Measurements from ENCODE around the gene HS2ST1. TPM values are rescaled to one million over a fixed set of nuclear protein-coding genes. Genes with fewer than 3 reads are reported as not detected.
"Not testable (repeated sequence)": the region's sequence is repeated elsewhere in the genome, so short reads cannot be mapped to it uniquely, and the experiment has no call there.

Gene HS2ST1
- total and polyA plus RNA-seq, 2 donors (not counting 1 experiment from before 2014, with no cell fraction given): 19.2 to 22.5 TPM

GRCh38 chr1:86987446-86987845, 73.0 kb downstream of the HS2ST1 start:
- Histone ChIP-seq H3K9me3 (ENCODE audit: control insufficient read depth, insufficient read depth, low read depth, low read length) (no peaks in the 10 kb centered on the region), H2AFZ (ENCODE audit: low read length) (no peak overlapping the region), H4K20me1 (ENCODE audit: control insufficient read depth, extremely low read depth, insufficient read depth, low read length) (no peaks in the 10 kb centered on the region), H3K79me2 (ENCODE audit: control insufficient read depth, insufficient read depth, low read length) (no peaks in the 10 kb centered on the region), H3K4me3 (replicated peaks in 1 of 4; ENCODE audit: control extremely low read depth in 1 of 4, insufficient read depth in 1 of 4, low read depth in 3 of 4, low read length in 4 of 4) (no peak overlapping the region), H3K4me2 (ENCODE audit: extremely low read depth, insufficient read depth, low read length) (no peak overlapping the region), H3K36me3 (ENCODE audit: control insufficient read depth, insufficient read depth, low read length) (no peaks in the 10 kb centered on the region), H3K27me3 (ENCODE audit: control insufficient read depth, insufficient read depth, low read length) (no peaks in the 10 kb centered on the region), H3K9ac (ENCODE audit: insufficient read depth, low read length) (no peak overlapping the region), H3K27ac (ENCODE audit: insufficient read depth, low read length) (no peak overlapping the region), H3K4me1 (ENCODE audit: control insufficient read depth, extremely low read depth, insufficient read depth, low read length) (no peaks in the 10 kb centered on the region)
- DNase-seq (ENCODE audit: low read depth in 2 of 2): no peak
- no peak for TF ChIP-seq EZH2 (IDR thresholded peaks at IDR 0.05; ENCODE audit: low read length, missing control alignments)
- no peak for TF ChIP-seq CTCF (conservative IDR thresholded peaks at IDR 0.05 in 1 of 2, IDR thresholded peaks at IDR 0.05 in 1 of 2; ENCODE audit: low read depth in 1 of 2, low read length in 2 of 2)

- no peaks in the 10 kb centered on the region for H3K27me3 ChIP-seq (ENCODE audit: control insufficient read depth, insufficient read depth, low read length)
- no peak for DNase-seq (ENCODE audit: low read depth in 2 of 2)
- TF ChIP-seq CTCF (conservative IDR thresholded peaks at IDR 0.05 in 1 of 2, IDR thresholded peaks at IDR 0.05 in 1 of 2; ENCODE audit: low read depth in 1 of 2, low read length in 2 of 2) (no peak), EZH2 (IDR thresholded peaks at IDR 0.05; ENCODE audit: low read length, missing control alignments) (no peak)
These were observed 74.4 kb downstream of the HS2ST1 start for GRCh38 chr1:86988835-86989234.

GRCh38 chr1:86989690-86990089, 75.3 kb downstream of the HS2ST1 start:
- not testable (repeated sequence) for H3K27me3 ChIP-seq (ENCODE audit: control insufficient read depth, insufficient read depth, low read length); H3K9ac ChIP-seq (ENCODE audit: insufficient read depth, low read length); H3K79me2 ChIP-seq (ENCODE audit: control insufficient read depth, insufficient read depth, low read length); H4K20me1 ChIP-seq (ENCODE audit: control insufficient read depth, extremely low read depth, insufficient read depth, low read length); H2AFZ ChIP-seq (ENCODE audit: low read length); H3K27ac ChIP-seq (ENCODE audit: insufficient read depth, low read length); H3K36me3 ChIP-seq (ENCODE audit: control insufficient read depth, insufficient read depth, low read length); H3K9me3 ChIP-seq (ENCODE audit: control insufficient read depth, insufficient read depth, low read depth, low read length); DNase-seq (ENCODE audit: low read depth in 2 of 2); H3K4me1 ChIP-seq (ENCODE audit: control insufficient read depth, extremely low read depth, insufficient read depth, low read length); H3K4me2 ChIP-seq (ENCODE audit: extremely low read depth, insufficient read depth, low read length); H3K4me3 ChIP-seq (replicated peaks in 1 of 4; ENCODE audit: control extremely low read depth in 1 of 4, insufficient read depth in 1 of 4, low read depth in 3 of 4, low read length in 4 of 4)

More at GRCh38 chr1:86988835-86989234, 74.4 kb downstream of the HS2ST1 start:
- no peaks in the 10 kb centered on the region for H3K4me1 ChIP-seq (ENCODE audit: control insufficient read depth, extremely low read depth, insufficient read depth, low read length)
- H3K4me2 ChIP-seq (ENCODE audit: extremely low read depth, insufficient read depth, low read length): no peak overlapping the region
- no peaks in the 10 kb centered on the region for H3K36me3 ChIP-seq (ENCODE audit: control insufficient read depth, insufficient read depth, low read length)
- H3K27ac ChIP-seq (ENCODE audit: insufficient read depth, low read length): no peak overlapping the region
- H3K9me3 ChIP-seq (ENCODE audit: control insufficient read depth, insufficient read depth, low read depth, low read length): no peaks in the 10 kb centered on the region
- no peaks in the 10 kb centered on the region for H3K79me2 ChIP-seq (ENCODE audit: control insufficient read depth, insufficient read depth, low read length)
- no peak overlapping the region for H2AFZ ChIP-seq (ENCODE audit: low read length)
- no peak overlapping the region for H3K9ac ChIP-seq (ENCODE audit: insufficient read depth, low read length)
- no peak overlapping the region for H3K4me3 ChIP-seq (replicated peaks in 1 of 4; ENCODE audit: control extremely low read depth in 1 of 4, insufficient read depth in 1 of 4, low read depth in 3 of 4, low read length in 4 of 4)
- no peaks in the 10 kb centered on the region for H4K20me1 ChIP-seq (ENCODE audit: control insufficient read depth, extremely low read depth, insufficient read depth, low read length)
